GM19023 (cell line): ENCODE data around the gene MYLK2.
"Not testable (repeated sequence)": the region's sequence is repeated elsewhere in the genome, so short reads cannot be mapped to it uniquely, and the experiment has no call there.

Experiments
- ATAC-seq: cut with Tn5 transposase; IDR thresholded peaks from one replicate; pipeline ENCODE4 v1.9.1; 2021; ENCODE audit warnings: mild to moderate bottlenecking, moderate library complexity; ENCODE audit not compliant: unreplicated experiment

Gene MYLK2

DNA sequence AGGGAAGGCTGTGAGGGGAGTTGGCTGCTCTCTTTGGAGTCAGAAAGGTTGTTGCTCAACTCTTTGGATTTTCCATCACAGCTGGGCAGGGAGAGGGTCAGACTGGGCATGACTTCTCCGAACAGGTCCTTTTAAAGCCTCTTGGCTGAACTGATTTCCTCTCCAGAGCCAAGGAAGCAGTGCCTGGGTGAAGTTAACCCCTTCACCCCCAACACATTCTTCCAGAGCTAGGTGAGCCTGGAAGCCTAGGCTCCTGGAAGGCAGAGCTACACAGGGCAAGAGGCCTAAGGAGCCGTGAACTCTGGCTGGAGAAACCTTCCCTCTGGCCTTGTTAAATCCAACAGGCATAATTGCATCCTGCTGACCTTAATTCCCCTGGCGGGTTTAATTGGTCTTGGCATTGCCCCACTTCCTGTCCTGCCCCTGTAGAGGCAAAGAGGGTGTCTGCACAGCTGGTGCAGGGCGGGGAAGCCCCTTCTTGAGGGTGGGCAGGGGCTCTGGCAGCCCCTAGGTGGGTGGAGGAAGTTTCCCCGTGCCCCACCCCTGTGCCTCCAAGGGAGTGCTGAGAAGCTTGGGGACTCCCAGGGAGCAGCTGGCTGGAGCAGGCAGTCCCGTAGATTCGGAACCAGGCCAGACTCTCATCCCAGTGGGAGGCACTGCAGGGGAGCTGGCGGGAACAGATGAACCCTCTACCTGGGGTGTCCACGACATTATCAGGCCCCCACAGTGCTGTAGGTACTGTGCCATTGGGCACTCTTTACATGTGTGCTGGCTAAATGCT lies 3.6 kb upstream of the MYLK2 start:
- no peak for ATAC-seq

DNA sequence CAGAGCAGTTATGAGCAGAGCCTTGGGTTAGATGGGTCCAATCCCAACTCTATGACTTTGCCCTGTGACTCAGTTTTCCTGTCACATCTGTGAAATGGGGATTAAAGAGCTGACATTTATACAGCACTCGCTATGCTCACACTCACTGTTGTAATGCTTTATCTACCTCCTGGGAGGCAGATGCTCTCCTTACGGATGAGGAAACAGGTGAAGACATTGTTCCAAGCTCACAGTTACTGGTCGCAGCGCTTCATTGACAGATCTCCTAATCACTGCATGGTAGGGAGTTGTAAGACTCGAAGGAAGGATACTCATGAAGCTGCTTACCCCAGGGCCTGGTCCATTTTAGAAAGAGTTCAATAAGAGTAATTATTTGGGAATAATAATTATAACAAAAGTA lies 2.9 kb upstream of the MYLK2 start:
- ATAC-seq: no peak

DNA sequence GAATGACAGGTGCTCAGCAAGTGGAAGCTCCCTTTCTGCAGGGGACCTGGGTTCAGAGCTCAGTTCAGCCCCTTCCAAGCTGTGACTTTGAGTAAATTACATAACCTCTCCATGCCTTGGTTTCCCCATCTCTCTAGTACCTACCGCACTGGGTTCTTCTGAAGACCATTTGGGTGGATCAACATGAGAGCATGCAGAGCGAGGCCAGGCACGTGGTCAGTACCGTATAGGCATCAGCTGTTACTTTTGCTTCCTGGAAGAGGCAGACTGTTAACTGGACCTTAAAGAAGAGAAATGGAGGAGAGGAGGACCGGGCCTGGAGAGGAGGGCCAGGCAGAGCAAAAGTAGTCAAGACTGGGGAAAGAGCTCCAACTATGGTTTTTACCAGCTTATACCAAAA lies 1.7 kb upstream of the MYLK2 start:
- ATAC-seq: no peak

DNA sequence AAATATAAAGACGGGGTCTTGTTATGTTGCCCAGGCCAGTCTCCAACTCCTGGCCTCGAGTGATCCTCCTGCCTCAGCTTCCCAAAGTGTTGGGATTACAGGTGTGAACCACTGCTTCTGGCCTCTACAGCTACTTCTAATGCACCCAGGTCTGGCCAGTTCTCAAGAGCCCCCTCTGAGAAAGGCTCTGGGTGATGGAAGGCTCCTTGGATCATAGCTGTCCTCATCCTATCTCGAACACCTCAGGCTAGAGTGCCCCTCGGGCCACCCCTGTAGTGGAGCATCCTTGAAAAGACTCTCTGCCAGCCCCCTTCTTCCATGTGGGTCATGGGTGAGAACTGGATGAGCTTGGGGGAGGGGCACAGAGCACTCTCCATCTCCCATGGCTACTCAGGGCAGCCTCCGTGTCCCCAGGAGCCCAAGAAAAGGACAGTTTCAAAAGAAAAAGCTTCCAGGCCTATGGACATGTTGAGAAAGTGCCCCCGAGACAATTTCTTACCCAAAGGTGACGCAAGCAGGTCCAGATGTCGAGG lies 714 bp upstream of the MYLK2 start:
- no peak for ATAC-seq

DNA sequence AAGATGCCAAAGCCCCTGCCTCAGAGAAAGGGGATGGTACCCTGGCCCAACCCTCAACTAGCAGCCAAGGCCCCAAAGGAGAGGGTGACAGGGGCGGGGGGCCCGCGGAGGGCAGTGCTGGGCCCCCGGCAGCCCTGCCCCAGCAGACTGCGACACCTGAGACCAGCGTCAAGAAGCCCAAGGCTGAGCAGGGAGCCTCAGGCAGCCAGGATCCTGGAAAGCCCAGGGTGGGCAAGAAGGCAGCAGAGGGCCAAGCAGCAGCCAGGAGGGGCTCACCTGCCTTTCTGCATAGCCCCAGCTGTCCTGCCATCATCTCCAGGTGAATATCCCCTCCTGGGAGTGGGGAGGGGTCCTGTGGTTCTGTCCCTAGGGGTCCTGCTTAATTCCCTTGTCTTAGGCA lies 1.1 kb downstream of the MYLK2 start:
- no peak for ATAC-seq

DNA sequence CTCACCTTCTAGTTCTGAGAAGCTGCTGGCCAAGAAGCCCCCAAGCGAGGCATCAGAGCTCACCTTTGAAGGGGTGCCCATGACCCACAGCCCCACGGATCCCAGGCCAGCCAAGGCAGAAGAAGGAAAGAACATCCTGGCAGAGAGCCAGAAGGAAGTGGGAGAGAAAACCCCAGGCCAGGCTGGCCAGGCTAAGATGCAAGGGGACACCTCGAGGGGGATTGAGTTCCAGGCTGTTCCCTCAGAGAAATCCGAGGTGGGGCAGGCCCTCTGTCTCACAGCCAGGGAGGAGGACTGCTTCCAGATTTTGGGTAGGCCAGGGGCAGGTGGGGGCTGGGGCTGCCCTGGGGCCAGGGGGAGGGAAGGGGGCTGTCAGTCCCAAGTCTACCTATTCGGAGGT lies 2.3 kb downstream of the MYLK2 start:
- ATAC-seq: no peak

DNA sequence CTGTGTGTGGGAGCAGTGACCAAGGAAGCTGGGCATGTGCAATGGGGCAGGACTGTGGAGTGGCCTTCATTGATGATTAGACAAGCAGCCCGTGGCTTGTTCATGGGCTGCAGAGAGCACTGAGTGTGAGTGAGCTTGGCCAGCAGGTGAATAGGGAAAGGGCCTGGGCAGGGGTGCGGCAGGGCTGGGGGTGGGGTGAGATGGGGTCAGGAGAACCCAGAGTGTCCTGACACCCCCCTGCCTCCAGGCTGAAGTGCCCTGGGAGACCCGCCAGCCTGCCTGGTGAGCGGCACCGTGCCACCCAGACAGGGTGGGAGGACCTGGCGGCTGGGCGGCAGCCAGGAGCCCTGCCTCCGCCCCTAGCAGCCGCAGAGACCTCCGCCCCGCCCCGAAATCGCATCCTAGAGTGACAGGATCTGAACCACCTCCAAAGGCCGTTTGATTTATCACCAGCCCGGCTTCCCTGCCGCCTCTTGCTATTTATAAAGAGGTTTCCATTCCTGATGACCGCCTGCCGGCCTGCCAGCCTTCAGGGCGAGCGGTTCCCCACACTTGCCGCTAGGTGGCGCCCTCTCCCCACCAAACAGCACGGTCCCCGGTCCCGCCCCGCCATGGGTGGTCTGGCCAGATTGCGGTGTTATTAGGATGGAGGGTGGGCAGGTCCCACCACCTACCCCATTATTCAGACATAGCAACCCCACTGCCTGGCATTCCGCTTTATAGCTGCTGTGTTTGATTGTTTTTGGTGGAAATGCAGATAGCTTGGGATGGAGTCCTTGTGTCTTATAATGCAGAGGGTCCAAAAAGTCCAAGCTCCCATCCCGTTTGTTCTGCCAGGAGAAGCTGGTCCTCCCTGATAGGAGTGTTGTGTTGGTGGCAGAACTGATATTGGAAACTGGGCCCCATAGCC lies 3.5 kb downstream of the MYLK2 start:
- ATAC-seq: peak; percentile 72

DNA sequence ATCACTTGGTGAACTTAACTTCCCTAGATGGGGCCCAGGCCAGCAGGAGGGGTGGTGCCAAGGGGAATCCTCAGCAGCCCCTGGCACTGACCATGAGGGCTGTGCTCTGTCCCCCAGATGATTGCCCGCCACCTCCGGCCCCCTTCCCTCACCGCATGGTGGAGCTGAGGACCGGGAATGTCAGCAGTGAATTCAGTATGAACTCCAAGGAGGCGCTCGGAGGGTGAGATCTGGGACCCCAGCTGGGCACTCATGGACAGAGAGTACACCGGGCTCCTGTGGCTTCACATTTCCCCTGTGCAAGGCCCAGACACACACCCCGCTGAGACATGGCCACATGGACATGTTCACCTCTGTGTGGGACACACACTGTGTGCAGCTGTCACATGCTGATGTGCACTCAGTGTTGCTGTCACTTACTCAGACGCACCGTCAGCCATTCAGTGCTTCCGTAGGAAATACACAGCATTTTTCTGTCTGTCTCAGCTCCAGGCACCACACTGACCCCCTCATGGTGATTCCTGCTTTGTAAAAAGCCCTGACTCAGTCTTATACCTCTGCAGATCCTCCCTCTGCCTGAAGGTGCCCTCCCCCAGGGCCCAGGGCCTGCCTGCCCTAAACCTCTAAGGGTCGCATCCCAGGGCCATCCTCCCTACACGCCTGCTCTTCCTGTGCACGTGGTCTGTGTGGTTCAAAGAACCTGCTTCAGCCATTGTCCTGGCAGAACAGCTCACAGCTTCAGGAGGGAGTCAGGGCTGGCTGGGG lies 4.4 kb downstream of the MYLK2 start:
- ATAC-seq: no peak

DNA sequence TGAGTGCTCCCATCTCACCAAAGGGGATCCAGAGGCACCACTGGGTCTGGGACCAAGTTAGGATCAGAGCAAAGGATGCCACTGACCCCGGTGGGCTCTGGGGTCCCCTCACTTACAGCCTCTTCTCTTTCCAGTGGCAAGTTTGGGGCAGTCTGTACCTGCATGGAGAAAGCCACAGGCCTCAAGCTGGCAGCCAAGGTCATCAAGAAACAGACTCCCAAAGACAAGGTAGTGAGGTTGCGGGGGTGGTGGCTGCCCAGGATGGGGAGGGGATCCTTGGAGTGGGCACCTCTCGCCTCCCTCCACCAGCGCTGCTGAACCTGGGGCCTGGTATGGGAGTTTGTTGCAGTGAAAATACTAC lies 4.9 kb downstream of the MYLK2 start:
- ATAC-seq: no peak

DNA sequence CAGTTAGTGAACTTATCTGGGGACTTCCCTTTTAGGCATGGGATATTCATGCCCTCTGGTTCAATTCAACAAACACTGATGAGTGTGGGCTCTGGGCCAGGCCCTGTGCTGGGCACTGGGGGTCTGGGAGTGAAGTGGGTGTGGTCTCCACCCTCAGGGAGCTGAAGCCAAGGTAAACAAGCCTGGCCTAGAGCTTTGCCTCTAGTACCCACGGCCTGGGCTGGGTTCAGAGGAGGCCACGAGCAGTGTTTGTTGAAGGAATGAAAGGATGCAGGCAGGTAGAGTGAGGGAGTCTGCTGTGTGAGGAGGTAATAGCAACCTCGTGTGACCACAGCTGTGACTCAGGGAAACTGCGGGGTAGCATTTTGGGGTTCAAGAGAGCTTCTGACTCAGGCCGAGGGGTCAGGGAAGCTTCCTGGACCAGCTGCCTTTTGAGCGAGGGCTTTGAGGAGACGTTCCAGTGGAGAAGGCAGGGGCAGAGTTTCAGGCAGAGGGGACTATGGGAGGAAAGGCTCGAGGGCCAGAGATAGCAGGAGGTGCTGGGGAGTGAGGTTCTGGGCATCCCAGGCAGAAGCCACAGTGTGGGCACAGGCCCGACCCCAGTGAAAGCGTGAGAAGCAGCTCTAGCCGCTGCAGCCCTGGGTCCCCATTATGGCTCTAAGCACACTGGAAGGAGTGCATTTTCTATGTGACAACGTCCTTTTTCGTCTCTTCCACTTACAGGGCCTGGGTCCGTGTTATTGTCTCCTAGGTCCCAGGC lies 5.6 kb downstream of the MYLK2 start:
- no peak for ATAC-seq

DNA sequence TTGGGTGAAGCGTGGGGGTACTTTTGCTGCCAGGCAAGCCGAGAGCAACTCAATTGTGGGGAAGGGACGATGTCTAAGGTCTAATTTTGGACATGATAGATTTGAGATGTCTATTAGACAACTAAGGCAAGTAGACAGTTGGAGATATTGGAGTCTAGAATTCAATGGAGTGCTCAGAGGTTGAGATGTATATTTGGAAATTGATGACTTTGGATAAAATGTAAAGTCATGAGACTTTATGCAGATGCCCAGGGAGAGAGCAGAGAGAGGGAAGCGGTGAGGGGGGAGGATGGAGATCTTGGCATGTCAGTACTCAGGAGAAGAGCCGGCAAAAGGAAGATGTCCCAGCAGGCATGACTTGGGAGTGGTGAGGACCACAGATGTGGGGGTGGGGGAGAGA lies 6.9 kb downstream of the MYLK2 start:
- ATAC-seq: no peak

DNA sequence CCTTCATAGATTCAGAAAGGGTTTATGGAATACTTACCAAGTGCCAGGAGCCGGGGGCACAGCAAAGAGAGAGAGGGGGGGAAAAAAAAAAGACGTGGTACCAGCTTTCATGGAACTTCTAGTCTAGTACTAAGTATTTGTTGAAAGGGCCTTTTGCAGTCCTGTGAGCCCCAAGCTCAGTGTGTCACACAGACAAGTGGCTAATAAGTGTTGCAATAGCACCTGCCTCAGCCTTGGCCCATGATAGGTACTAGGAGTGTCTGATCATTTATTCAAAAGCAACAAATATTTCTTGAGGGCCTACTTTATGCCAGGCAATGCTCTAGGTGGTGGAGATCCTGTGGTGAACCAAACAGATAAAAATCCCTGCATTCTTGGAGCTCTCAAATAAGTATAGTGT lies 7.9 kb downstream of the MYLK2 start:
- ATAC-seq: no peak

DNA sequence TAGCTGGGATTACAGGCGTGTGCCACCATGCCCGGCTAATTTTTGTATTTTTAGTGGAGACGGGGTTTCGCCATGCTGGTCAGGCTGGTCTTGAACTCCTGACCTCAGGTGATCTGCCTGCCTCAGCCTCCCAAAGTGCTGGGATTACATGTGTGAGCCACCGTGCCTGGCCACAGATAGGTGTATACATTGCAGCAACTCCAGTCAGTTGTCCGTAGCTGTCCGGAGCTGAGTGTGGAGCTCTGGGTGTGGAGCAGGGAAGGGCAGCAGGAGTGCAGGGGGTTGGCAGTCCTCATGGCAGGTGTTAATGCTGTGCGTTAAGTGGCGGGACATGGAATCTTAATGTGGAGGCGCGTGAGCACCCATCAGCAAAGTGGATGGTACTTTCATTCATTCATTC lies 8.9 kb downstream of the MYLK2 start:
- ATAC-seq: not testable (repeated sequence)

DNA sequence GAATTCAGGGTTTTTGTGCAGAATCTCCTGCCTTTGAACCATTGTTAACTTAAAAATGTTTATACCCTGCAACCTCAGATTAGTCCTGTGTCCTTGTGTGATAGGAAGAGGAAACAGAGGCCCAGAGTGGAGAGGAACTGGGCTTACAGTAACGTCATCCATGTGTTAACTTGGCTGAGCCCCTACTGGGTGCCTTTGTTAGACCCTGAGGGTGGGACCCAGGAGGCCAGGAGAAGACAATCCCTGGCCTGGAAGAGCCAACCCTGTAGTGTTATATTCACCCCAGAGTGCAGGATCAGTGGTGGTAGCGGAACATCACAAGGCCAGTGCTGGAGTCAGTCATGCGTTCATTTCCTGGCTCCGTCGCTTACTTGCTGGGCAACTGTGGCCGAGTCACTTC lies 10.6 kb downstream of the MYLK2 start:
- no peak for ATAC-seq

DNA sequence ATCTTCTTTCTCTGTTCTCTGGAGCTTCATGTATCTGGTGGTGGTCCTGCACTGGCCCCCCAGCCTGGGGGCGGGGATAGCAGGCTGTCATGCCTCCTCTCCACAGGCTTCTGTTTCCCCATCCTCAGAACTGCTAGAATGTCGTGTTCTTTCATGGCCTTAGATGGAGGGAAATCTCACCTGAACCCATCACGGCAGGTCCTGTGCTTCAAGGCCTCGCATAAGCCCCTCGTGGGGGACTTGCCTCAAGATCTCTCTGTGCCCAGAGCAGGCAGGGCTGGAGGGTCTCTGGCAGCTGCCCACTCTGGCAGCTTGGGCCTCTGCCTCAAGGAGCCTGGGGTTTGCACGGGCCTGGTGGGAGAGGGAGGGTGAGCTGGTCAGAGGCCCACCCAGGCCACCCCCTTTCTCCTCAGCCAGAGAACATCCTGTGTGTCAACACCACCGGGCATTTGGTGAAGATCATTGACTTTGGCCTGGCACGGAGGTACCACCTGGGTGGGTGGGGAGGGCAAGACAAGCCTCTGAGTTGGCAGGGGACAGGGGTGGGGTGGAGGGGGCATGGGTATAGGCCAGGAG lies 11.3 kb downstream of the MYLK2 start:
- ATAC-seq: no peak

DNA sequence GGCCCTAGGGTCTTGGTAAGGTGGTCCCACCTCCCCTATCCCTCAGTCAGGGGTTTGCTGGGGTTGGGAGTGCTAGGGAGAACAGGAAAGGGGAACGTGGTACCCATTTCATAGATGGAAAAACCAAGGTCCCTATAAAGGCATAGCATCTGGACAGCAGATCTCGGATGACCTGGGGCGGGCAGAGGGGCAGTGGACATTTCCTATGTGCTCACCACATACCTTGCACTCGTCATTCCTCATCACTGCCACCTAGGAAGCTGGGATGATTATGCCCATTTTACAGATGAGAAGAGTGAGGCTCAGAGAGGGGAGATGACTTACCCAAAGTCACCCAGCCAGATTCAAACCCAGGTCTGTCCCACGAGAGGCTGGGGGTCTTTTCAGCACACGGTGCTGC lies 12.1 kb downstream of the MYLK2 start:
- no peak for ATAC-seq

DNA sequence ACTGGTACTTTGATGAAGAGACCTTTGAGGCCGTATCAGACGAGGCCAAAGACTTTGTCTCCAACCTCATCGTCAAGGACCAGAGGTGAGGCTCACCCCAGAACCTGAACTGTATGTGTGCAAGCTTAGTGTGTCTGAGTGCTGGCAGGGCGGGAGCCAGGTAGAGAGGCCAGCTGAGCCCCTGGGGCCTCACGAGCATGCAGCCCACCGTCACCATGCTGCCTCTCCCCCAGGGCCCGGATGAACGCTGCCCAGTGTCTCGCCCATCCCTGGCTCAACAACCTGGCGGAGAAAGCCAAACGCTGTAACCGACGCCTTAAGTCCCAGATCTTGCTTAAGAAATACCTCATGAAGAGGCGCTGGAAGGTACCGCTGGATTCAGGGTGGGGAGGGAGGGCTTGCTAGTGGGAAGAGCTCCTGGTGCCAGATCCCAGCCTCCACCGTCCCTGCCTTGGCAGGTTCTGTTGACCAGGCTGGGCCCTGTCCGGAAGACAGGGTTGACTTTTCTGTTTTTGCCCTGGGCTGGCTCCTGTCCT lies 12.7 kb downstream of the MYLK2 start:
- no peak for ATAC-seq

DNA sequence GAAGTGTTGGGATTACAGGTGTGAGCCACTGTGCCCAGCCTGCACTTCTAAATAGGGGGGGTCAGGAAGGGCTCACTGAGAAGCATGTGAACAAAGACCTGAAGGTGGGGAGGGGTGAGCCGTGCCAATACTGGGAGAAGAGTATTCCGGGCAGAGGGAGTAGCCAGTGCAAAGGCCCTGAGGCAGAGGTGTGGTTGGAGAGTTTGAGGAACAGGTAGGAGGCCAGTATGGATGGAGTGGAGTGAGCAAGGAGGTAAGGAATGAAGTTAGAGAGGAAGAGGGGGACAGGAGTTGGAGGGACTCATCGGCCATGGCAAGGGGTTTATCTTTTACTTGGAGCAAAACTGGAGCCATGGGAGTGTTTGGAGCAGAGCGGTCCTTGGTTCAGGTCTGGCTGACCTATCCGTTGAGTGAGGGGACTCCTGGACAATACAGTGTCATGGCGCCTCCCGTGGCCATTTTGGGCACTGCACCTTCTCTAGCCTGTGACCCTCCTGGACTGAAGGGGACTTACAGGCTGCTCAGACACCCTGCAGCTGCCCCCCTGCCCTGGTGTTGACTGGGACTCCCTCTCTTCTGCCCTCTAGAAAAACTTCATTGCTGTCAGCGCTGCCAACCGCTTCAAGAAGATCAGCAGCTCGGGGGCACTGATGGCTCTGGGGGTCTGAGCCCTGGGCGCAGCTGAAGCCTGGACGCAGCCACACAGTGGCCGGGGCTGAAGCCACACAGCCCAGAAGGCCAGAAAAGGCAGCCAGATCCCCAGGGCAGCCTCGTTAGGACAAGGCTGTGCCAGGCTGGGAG lies 14.2 kb downstream of the MYLK2 start:
- ATAC-seq: no peak

DNA sequence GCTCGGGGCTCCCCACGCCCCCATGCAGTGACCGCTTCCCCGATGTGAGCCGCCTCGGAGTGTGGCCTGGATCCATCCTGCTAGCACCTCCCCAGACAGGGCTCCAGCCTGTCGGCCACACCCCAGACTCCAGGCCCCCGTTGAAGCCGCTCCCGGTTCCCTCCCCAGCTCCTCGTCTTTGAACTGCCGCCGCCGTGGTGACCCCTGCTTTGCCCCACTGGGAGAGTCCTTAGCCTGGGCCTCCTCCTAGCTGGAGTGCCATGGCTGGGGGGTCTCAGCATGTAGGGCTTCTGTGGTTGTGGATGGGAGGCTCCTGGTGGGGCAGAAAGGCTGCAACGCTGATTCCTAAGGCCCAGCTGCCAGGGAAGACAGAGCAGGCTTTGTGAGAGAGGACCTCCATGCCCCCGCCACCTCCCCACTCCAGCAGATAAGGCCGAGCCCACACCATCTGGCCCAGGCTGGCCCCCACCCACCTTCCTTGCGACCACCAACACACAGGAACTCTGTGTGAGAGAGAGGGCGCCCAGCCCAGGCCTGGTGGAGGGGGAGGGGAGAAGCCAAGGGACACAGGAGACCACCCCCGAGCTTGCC lies 14.9 kb downstream of the MYLK2 start:
- ATAC-seq: no peak
